Measurements from ENCODE around the gene PRPF6.
A peak's percentile ranks its signal among the peaks of the same experiment; 100 is the strongest.
"Not testable (repeated sequence)": the region's sequence is repeated elsewhere in the genome, so short reads cannot be mapped to it uniquely, and the experiment has no call there.

Gene PRPF6

DNA sequence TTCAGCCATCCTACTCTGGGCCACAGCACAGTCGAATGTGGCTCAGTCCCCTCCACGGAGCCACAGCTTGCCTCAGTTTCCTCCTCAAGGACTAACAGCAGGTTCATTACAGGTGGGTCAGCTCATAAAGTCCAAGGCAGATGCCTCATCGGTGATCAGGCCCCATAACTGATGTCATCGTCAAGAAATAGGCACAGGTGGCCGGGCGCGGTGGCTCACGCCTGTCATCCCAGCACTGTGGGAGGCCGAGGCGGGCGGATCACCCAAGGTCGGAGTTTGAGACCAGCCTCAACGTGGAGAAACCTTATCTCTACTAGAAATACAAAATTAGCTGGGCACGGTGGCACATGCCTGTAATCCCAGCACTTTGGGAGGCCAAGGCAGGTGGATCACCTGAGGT is 28.2 kb upstream of the PRPF6 start:
- H3K4me3 Mint-ChIP-seq: no peak overlapping the region
- no peaks in the 10 kb centered on the region for H3K9me3 Mint-ChIP-seq
- ATAC-seq (replicated peaks) (no peak), DNase-seq (no peak)
- peaks cover 7 to 19% of the 10 kb centered on the region in 2 donors for H3K36me3 Mint-ChIP-seq
- H3K27ac Mint-ChIP-seq: peak overlapping the region; percentile 62
- H3K4me1 Mint-ChIP-seq: peaks cover 50 to 77% of the 10 kb centered on the region in 2 donors
- no peaks in the 10 kb centered on the region for H3K27me3 Mint-ChIP-seq

GRCh38 chr20:63953764-63954429 is 27.0 kb upstream of the PRPF6 start:
- H3K9me3 Mint-ChIP-seq: no peaks in the 10 kb centered on the region
- ATAC-seq (replicated peaks) (no peak), DNase-seq (no peak)
- peaks cover 47 to 69% of the 10 kb centered on the region in 2 donors for H3K4me1 Mint-ChIP-seq
- H3K4me3 Mint-ChIP-seq: peak overlapping the region; percentile 64 to 92
- peak overlapping the region; percentile 52 for H3K27ac Mint-ChIP-seq
- H3K36me3 Mint-ChIP-seq: peaks cover 6 to 10% of the 10 kb centered on the region in 2 donors
- no peaks in the 10 kb centered on the region for H3K27me3 Mint-ChIP-seq

- peaks cover 36 to 57% of the 10 kb centered on the region in 2 donors for H3K4me1 Mint-ChIP-seq
- H3K36me3 Mint-ChIP-seq: peaks cover 9 to 17% of the 10 kb centered on the region in 2 donors
- peak; percentile 5 to 15 for ATAC-seq (replicated peaks)
- no peaks in the 10 kb centered on the region for H3K9me3 Mint-ChIP-seq
- DNase-seq: no peak
- peak overlapping the region; percentile 89 to 92 for H3K4me3 Mint-ChIP-seq
- peak overlapping the region; percentile 89 for H3K27ac Mint-ChIP-seq
- no peaks in the 10 kb centered on the region for H3K27me3 Mint-ChIP-seq
These were observed 25.6 kb upstream of the PRPF6 start for GRCh38 chr20:63955281-63955826.

DNA sequence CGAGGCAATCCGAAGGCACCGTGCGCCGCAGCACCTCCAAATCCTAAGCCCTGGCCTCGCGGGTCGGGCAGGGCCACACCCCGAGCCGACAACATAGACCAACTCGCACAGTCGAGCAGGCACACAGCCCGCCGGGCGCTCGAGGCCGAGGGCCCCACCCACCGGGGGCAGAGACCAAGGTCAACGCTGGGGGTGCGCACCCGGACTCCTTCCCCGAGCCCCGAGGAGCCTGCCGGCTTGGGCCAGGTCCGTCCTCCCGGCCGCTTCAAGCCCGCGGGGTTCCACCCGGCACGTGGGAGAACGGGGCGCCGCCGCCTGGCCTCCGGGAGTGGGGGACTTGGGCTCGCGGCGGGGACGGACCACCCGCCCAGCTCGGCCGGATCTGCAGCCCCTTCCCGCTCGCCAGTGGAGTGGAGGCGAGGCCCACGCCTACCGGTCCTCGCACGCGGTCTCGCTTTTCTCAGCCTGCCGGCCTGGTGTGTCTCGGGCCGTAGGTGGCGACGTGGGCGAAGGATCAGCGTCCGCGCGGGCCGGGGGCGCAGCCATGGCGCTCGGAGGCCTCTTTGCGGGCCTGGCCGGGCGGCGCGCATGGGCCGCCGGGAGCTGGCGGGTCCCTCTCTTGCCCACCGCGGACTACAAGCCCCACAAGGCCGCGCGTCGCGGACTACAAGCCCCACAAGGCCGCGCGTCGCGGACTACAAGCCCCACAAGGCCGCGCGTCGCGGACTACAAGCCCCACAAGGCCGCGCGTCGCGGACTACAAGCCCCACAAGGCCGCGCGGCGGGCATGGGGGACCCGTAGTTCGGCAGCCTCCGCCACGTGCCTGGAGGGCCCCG is 24.9 kb upstream of the PRPF6 start, which contains the start of gene UCKL1:
Gene UCKL1 (minus strand): TSS at position 590 of the 837 bp plus-strand sequence. CDS start 44 bp downstream, at position 546.
- peak; percentile 83 to 85 for ATAC-seq (replicated peaks)
- DNase-seq: peak; percentile 87

DNA sequence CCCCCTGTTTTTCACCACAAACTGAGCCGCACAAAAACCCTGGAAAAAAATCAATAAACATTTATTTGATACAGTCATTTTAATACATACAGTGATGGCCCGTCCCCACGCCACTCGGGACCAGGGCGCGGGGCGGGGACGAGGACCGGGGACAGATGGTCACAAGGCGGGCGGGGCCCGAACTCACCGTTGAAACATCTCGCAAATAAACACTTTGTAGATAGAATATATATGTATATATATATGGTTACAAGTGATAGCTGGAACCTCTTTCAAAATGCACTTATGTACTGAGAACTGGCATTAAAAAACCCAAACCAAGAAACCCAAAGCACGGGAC is 24.3 kb upstream of the PRPF6 start:
- no peaks in the 10 kb centered on the region for H3K27me3 Mint-ChIP-seq
- peaks cover 12 to 19% of the 10 kb centered on the region in 2 donors for H3K36me3 Mint-ChIP-seq
- peak overlapping the region; percentile 82 to 92 for H3K4me3 Mint-ChIP-seq
- DNase-seq: no peak
- no peaks in the 10 kb centered on the region for H3K9me3 Mint-ChIP-seq
- H3K4me1 Mint-ChIP-seq: peaks cover 33 to 50% of the 10 kb centered on the region in 2 donors
- H3K27ac Mint-ChIP-seq: peak overlapping the region; percentile 91
- ATAC-seq (replicated peaks): peak; percentile 8 to 13

More for the DNA sequence above, 24.9 kb upstream of the PRPF6 start, which contains the start of gene UCKL1:
- no peaks in the 10 kb centered on the region for H3K27me3 Mint-ChIP-seq
- peaks cover 36 to 56% of the 10 kb centered on the region in 2 donors for H3K4me1 Mint-ChIP-seq
- peak within 1 kb of the TSS; percentile 89 to 92 for H3K4me3 Mint-ChIP-seq
- peak within 1 kb of the TSS; percentile 91 for H3K27ac Mint-ChIP-seq
- H3K36me3 Mint-ChIP-seq: peaks cover 9 to 17% of the 10 kb centered on the region in 2 donors
- H3K9me3 Mint-ChIP-seq: no peaks in the 10 kb centered on the region

GRCh38 chr20:63957004-63957689 is 23.8 kb upstream of the PRPF6 start:
- DNase-seq (no peak), ATAC-seq (replicated peaks) (peak; percentile 41)
- Mint-ChIP-seq H3K27ac (peak overlapping the region; percentile 87), H3K4me3 (peak overlapping the region; percentile 82 to 92), H3K9me3 (no peaks in the 10 kb centered on the region), H3K36me3 (peaks cover 13 to 22% of the 10 kb centered on the region in 2 donors), H3K4me1 (peaks cover 30 to 45% of the 10 kb centered on the region in 2 donors), H3K27me3 (no peaks in the 10 kb centered on the region)

GRCh38 chr20:63957690-63958441 is 23.1 kb upstream of the PRPF6 start:
- Mint-ChIP-seq H3K4me3 (peak overlapping the region; percentile 82 to 92), H3K4me1 (peaks cover 30 to 39% of the 10 kb centered on the region in 2 donors), H3K9me3 (no peaks in the 10 kb centered on the region), H3K27me3 (no peaks in the 10 kb centered on the region), H3K27ac (peak overlapping the region; percentile 83), H3K36me3 (peaks cover 18 to 27% of the 10 kb centered on the region in 2 donors)
- ATAC-seq (replicated peaks) (no peak), DNase-seq (no peak)

GRCh38 chr20:63958471-63958870 is 22.5 kb upstream of the PRPF6 start:
- H3K4me3 Mint-ChIP-seq: no peak overlapping the region
- no peak for DNase-seq
- no peak for ATAC-seq (replicated peaks)

DNA sequence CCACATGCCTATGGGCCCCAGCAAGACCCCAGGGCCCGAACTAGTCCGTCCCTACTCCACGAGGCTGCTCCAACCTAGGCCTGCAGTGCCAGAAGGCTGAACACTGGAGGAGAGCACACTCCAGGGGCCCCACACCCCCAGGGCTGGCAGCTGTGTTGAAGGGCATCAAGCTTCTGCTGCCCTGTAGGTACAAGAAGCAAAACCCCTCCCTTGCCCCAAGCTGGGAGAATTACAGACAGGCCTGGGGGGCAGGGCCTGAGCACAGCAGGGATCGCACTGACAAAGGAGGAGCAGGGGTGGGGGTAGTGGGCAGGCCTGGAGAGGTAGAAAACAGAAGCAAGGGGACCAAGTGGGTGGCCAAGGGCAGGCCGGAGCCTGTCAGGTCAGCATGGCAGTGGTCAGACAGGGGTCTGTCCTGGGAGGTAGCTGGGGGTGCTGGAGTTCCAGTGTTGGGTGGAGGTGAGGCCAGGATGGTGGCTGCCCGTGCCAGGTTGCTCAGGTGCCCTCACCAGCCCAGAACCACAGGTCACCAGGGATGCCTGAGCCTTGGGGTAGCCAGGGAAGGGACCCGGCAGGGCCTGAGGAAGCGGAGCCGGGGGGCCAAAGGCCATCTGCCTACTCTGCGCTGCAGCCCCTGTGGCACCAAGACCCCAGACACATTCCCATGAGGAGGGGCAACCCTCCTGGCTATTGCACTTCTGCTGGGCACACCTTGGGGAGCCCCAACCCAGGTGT is 21.8 kb upstream of the PRPF6 start:
- Mint-ChIP-seq H3K36me3 (peaks cover 25 to 27% of the 10 kb centered on the region in 2 donors), H3K4me1 (peaks cover 23 to 27% of the 10 kb centered on the region in 2 donors), H3K27ac (no peak overlapping the region), H3K9me3 (no peaks in the 10 kb centered on the region), H3K4me3 (no peak overlapping the region), H3K27me3 (no peaks in the 10 kb centered on the region)
- ATAC-seq (replicated peaks) (no peak), DNase-seq (no peak)

More at GRCh38 chr20:63958471-63958870, 22.5 kb upstream of the PRPF6 start:
- H3K9me3 Mint-ChIP-seq: no peaks in the 10 kb centered on the region
- H3K27me3 Mint-ChIP-seq: no peaks in the 10 kb centered on the region
- H3K36me3 Mint-ChIP-seq: peaks cover 19 to 28% of the 10 kb centered on the region in 2 donors
- no peak overlapping the region for H3K27ac Mint-ChIP-seq
- H3K4me1 Mint-ChIP-seq: peaks cover 29 to 33% of the 10 kb centered on the region in 2 donors

DNA sequence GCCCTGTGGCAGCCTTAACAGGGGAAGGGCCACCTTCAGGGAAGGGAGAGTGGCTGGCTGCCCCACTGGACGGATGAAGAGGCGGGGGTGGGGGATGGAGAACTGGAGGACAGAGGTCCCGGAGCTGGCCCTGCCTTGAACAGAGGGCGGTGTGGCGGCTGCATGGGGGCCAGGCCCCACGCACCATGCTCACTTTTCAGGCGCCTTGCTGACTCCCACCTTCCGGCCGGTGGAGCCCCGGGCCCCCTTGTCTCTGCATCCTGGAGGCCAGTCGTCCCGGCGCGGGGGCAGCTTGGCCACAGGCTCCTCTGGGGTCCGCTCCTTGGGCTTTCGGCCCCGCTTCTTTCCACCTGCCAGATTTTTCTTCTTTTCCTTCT is 21.2 kb upstream of the PRPF6 start:
- Mint-ChIP-seq H3K36me3 (peaks cover 24 to 27% of the 10 kb centered on the region in 2 donors), H3K4me3 (no peak overlapping the region), H3K27me3 (no peaks in the 10 kb centered on the region), H3K9me3 (no peaks in the 10 kb centered on the region), H3K27ac (no peak overlapping the region), H3K4me1 (peaks cover 17 to 21% of the 10 kb centered on the region in 2 donors)
- ATAC-seq (replicated peaks) (no peak), DNase-seq (no peak)

- not testable (repeated sequence) for DNase-seq, H3K27ac Mint-ChIP-seq
These were observed 20.0 kb upstream of the PRPF6 start for GRCh38 chr20:63960654-63961621.

More at GRCh38 chr20:63960654-63961621, 20.0 kb upstream of the PRPF6 start:
- H3K9me3 Mint-ChIP-seq; ATAC-seq (replicated peaks); H3K27me3 Mint-ChIP-seq; H3K4me3 Mint-ChIP-seq: not testable (repeated sequence)
- peaks cover 13 to 14% of the 10 kb centered on the region in 2 donors for H3K4me1 Mint-ChIP-seq
- H3K36me3 Mint-ChIP-seq: peaks cover 25 to 28% of the 10 kb centered on the region in 2 donors
